HG02610 (cell line): ENCODE results near the gene RXRA.

Experiments
- ATAC-seq: cut with Tn5 transposase; IDR thresholded peaks from one replicate; pipeline ENCODE4 v1.9.1; 2021; ENCODE audit warnings: mild to moderate bottlenecking, moderate library complexity; ENCODE audit not compliant: unreplicated experiment

Gene RXRA

GRCh38 chr9:134426436-134426835, 100.2 kb downstream of the RXRA start:
- no peak for ATAC-seq

GRCh38 chr9:134427153-134427782, 101.0 kb downstream of the RXRA start:
- ATAC-seq = no peak

- ATAC-seq = no peak
These were observed 102.3 kb downstream of the RXRA start for GRCh38 chr9:134428559-134428958.

- no peak for ATAC-seq
These were observed 102.8 kb downstream of the RXRA start for GRCh38 chr9:134429007-134429406.

GRCh38 chr9:134429481-134429880, 103.2 kb downstream of the RXRA start:
- ATAC-seq = no peak

GRCh38 chr9:134431095-134431494, 104.8 kb downstream of the RXRA start:
- ATAC-seq = no peak

- no peak for ATAC-seq
These were observed 105.4 kb downstream of the RXRA start for GRCh38 chr9:134431626-134432025.

- no peak for ATAC-seq
These were observed 106.2 kb downstream of the RXRA start for GRCh38 chr9:134432471-134432870.

GRCh38 chr9:134433101-134433500, 106.8 kb downstream of the RXRA start:
- ATAC-seq = no peak

GRCh38 chr9:134433909-134434882, 107.9 kb downstream of the RXRA start:
- ATAC-seq = no peak

- ATAC-seq = no peak
These were observed 108.7 kb downstream of the RXRA start for GRCh38 chr9:134434894-134435506.

GRCh38 chr9:134435550-134436378, 109.5 kb downstream of the RXRA start:
- ATAC-seq = no peak

- ATAC-seq = no peak
These were observed 110.1 kb downstream of the RXRA start for GRCh38 chr9:134436379-134436762.

- no peak for ATAC-seq
These were observed 110.7 kb downstream of the RXRA start for GRCh38 chr9:134436911-134437310.

- ATAC-seq = no peak
These were observed 111.3 kb downstream of the RXRA start for GRCh38 chr9:134437403-134438194.

GRCh38 chr9:134438195-134438788, 112.0 kb downstream of the RXRA start:
- no peak for ATAC-seq

GRCh38 chr9:134439368-134439784, 113.1 kb downstream of the RXRA start:
- no peak for ATAC-seq

- no peak for ATAC-seq
These were observed 114.5 kb downstream of the RXRA start for GRCh38 chr9:134440636-134441226.
